Fibroblast of the aortic adventitia (primary cell): Measurements from ENCODE around the gene KRT79. TPM values are rescaled to one million over a fixed set of nuclear protein-coding genes. Genes with fewer than 3 reads are reported as not detected.

Experiments
- DNase-seq: peaks from one replicate; pipeline ENCODE4 v3.0.0-alpha.2; 2010; ENCODE audit warnings: low read depth
- H3K4me3 ChIP-seq: 2 replicates; pipeline ENCODE4 v1.5.1; 2011; ENCODE audit warnings: low read depth, mild to moderate bottlenecking, control low read depth, low read length, moderate library complexity
- total RNA-seq: library from RNA; depleted of rRNA; stranded (reverse); fragments of >200 nt; gene quantifications from 2 replicates; pipeline ENCODE4 v1.2.3, GENCODE V29; 2012; ENCODE audit warnings: low replicate concordance
- TF ChIP-seq, protein P1 (sequence below): IDR thresholded peaks from 2 replicates; pipeline ENCODE4 v1.5.1; 2011; ENCODE audit warnings: mild to moderate bottlenecking, low read length, control low read depth, inconsistent platforms; ENCODE audit not compliant: insufficient read depth

The KRT79 gene
- total RNA-seq, 1 donor = not detected

DNA sequence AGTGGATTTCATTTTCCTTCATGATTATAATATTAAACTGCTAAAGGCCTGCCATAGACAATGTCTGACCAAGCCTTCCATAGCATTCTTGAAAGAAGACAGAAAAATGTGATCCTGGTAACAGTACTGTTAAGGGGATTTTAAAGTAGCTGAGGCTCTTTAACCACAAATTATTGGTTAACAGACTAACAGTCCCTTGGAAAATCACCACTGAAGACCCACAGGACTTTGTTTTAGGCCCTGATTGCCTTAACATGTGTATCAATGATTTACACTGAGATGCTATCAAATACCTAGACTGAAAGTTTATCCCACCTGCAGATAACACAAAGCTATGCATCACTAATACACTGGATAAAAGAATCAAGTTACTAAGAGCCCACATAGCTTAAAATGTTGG, 6.0 kb downstream of the KRT79 start:
- no peak overlapping the region for H3K4me3 ChIP-seq
- no peak for DNase-seq
- TF ChIP-seq, protein P1, sequence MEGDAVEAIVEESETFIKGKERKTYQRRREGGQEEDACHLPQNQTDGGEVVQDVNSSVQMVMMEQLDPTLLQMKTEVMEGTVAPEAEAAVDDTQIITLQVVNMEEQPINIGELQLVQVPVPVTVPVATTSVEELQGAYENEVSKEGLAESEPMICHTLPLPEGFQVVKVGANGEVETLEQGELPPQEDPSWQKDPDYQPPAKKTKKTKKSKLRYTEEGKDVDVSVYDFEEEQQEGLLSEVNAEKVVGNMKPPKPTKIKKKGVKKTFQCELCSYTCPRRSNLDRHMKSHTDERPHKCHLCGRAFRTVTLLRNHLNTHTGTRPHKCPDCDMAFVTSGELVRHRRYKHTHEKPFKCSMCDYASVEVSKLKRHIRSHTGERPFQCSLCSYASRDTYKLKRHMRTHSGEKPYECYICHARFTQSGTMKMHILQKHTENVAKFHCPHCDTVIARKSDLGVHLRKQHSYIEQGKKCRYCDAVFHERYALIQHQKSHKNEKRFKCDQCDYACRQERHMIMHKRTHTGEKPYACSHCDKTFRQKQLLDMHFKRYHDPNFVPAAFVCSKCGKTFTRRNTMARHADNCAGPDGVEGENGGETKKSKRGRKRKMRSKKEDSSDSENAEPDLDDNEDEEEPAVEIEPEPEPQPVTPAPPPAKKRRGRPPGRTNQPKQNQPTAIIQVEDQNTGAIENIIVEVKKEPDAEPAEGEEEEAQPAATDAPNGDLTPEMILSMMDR = no peak

DNA sequence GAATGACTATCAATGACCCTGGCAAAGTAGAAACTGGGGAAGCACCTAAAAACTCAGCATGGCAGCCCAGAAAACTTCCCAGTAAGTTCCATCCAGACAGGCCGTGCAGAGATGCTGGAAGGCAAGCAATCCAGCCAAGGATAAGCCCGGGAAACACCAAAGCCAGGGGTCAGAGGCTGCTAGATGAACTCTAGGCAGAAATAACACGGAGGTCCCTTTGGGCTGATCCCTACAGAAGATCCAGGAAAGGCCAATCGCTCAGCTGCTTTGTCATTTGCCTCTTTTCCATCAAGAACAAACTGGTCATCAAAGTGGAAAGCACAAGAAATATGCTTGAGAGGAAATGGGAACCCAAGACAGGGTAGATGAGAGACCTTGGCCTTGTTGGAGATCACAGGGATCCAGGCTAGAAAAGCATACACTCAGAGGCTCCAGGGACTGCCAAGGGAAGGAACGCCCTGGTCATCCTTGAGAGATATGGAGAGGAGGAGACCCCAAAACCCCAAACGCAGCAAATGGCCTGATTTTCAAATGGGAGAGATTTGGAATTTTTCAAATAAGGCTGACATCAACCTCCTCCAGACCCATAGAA, 6.5 kb downstream of the KRT79 start:
- DNase-seq = no peak
- no peak overlapping the region for H3K4me3 ChIP-seq
- TF ChIP-seq, protein P1 = no peak

DNA sequence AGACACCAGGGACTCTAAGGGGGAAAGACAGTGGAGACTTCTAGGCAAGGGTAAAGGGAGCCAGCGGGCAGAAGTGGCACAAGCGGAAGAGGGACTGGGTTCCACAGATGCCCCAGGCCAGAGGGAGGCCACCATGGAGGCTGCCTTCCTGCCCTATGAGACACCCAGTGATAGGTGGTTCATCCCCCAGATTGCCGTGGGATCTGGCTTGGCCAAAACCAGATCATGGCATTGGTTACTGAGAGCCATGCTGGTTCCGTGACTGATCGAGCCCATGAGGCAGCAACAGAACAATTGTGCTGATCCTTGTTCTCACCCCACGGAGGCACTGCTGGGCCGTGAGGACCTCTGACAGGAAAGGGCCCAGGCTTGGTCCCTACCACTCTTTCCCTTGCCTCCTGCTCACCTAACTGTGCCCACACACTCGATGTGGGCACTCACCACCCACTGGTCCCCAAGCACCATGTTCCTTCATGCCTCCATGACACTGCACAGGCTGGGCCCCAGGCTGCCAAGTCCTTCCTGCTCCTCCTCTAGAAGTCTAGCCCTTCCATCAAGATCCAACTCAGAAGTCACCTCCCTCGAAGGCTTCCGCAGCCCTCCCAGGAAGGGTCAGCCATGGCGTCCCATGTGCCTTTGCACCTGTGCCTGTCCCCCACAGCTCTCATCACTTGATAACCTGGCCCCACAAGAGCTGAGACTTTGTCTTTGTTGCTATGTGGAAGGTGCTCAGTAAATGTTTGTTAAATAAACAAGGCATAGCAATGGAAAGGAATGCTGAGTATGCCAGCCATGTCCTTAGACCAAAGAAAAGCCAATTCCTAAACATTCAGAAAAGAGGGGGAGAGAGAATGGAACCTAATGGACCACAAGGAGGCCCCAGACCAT, 7.3 kb downstream of the KRT79 start:
- no peak for DNase-seq
- TF ChIP-seq, protein P1 = no peak

GRCh38 chr12:52825961-52826360, 8.2 kb downstream of the KRT79 start:
- no peak overlapping the region for H3K4me3 ChIP-seq
- TF ChIP-seq, protein P1 = no peak
- DNase-seq = no peak

More for the DNA sequence above, 7.3 kb downstream of the KRT79 start:
- no peak overlapping the region for H3K4me3 ChIP-seq

GRCh38 chr12:52824741-52825410, 9.2 kb downstream of the KRT79 start:
- no peak for DNase-seq
- TF ChIP-seq, protein P1 = no peak
- no peak overlapping the region for H3K4me3 ChIP-seq

DNA sequence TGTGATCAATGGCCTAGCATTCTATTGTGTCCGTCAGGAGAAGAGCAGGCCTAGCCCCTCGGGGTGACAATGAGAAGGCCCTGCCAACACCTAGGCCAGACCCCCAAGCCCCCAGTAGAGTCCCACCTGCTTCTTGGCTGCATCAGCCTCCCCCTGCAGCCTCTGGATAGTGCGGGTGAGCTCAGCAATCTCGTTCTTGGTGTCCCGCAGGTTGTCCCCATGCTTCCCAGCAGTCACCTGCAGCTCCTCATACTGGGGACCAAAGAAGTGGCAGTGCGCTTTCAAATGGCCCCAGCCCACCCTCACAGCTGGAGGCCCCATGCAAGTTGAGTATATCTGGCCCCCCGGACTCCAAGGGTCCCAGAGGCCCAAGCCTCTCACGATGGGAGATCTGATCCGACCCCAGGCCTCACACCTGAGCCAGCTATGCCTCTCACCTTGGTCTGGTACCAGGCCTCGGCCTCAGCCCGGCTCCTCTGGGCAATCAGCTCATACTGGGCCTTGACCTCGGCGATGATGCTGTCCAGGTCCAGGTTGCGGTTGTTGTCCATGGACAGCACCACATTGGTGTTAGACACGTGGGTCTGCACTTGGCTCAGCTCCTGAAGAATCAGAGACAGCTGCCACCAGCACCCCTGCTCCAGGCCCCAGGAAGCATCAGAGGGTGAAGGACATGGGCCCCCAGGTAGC, 10.2 kb downstream of the KRT79 start:
- no peak for DNase-seq
- TF ChIP-seq, protein P1 = no peak
- H3K4me3 ChIP-seq = no peak overlapping the region
